ENCODE data around the gene PTPRN.
"Not testable (repeated sequence)": the region's sequence is repeated elsewhere in the genome, so short reads cannot be mapped to it uniquely, and the experiment has no call there.

The PTPRN gene

GRCh38 chr2:219266886-219267285, 42.3 kb downstream of the PTPRN start:
- no peak for DNase-seq

DNA sequence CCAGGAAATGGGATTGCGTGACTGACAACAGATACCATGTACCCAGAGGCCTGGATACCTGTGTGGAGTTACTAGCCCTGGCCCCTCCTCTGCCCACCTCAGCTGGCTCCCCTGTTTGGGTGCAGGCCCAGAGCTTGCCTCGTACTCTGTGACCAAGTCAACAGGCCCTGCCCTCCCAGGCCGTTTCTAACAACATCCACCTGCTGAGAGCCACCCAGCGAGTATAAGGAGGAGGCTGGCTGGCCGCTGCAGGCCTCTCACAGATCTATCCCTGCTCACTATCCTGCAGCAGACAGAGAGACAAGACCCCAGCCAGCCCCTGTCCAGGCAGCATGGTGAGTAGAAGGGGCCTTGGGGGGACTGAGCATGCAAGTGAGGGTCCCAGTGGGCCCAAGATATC, 43.0 kb downstream of the PTPRN start:
- DNase-seq, result no peak

- DNase-seq, result no peak
Measured at GRCh38 chr2:219261024-219261855, 48.0 kb downstream of the PTPRN start.

DNA sequence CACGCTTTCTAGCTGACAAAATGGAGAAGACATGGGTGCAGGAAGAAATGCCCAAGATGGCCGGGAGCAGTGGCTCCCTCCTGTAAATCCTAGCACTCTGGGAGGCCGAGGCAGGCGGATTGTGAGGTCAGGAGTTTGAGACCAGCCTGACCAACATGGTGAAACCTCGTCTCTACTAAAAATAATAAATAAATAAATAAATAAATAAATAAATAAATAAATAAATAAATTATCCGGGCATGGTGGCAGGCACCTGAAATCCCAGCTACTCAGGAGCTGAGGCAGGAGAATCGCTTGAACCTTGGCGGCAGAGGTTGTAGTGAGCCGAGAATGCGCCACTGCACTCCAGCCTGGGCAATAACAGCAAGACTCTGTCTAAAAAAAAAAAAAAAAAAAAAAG, 50.3 kb downstream of the PTPRN start:
- not testable (repeated sequence) for DNase-seq

GRCh38 chr2:219254590-219255201, 54.5 kb downstream of the PTPRN start:
- no peak for DNase-seq

DNA sequence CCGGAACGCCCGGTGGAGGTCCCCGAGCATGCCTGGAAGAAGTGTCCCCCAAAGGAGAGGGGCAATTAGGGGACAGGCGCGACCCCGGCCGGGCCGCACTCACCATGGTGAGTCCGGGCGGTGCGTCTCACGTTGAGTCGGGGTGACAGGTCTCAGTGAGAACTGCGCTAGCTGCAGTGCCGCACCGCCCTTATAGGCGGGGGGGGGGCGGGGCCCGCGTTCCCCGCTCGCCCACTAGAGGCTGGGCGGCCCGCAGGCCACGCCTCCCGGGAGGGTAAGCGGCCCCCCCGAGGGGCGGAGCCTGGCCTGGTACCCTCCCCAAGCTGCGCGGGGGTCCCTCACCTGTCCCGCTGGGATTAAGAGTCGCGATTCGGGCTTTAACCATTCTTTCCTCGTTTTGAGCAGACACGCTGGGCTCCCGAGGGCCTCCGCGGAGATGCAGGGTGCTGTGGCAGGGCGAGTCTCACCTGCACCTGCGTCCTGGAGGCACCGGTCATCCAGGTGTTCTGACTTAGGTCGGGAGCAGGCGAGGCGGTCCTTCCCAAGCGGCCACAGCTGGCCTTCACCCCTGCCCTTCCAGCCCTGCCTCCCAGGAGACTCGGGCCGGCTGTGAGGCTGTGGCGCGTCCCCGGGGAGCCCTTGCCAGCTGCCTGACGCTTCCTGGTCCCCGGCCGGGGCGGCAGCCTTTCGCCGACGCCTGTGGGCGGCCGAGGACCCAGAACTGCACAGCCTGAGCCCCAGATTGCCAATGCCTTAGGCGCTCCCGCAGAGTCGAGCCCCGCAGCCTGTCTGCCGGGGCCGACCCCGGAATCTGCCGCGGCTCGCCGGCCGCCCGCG, 55.2 kb downstream of the PTPRN start, which contains the start of gene TUBA4A:
Gene TUBA4A (minus strand): TSS at position 166 of the 837 bp plus-strand sequence. CDS start 60 bp downstream, at position 106.
- peak; percentile 42 for DNase-seq

DNA sequence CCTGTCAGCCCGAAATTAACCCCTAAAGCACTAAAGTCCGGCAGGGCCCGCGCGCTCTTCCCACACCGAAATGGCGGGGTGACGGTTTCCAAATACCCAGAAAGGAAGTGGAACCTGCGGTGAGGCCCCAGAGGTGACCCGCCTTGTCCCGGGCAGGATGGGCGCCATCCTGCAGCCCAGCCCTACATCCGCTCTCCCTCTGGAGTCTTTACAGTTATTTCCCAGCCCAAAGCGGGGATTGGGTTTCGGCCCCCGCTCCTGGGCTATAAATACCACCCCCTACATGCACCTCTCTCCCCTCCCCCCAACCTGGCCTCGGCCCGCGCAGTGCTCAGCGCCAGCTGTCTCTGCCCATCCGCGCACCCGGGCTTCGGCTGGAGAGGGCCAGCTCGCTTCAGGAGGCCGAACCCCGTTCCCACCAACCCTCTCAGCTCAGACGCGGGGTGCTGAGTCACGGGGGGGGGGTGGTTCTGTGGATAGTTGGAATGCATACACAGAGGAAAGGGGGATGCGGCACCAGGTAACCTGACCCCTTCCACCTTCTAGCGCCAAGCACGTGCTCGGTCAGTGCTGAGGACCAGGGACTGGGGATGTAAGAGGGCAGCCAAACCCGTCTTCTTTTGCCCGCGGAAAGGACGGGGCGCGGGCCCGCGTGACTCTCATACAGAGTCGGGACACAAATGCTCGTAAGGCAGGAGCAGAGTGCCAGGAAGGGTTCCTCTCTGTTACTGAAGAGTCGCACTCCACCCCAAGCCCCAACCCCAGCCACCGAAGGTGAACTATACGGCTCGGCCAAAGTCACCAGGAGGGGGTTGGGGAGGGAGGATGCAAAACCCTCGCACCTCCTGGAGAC, 56.1 kb downstream of the PTPRN start, which contains the start of gene TUBA4B:
Gene TUBA4B (plus strand): TSS at position 344 of the 853 bp plus-strand sequence. CDS start 165 bp downstream, at position 509.
- DNase-seq, result no peak

- no peak for DNase-seq
Measured at GRCh38 chr2:219252570-219252899, 56.7 kb downstream of the PTPRN start.

- DNase-seq, result no peak
Measured at GRCh38 chr2:219252084-219252483, 57.1 kb downstream of the PTPRN start.

DNA sequence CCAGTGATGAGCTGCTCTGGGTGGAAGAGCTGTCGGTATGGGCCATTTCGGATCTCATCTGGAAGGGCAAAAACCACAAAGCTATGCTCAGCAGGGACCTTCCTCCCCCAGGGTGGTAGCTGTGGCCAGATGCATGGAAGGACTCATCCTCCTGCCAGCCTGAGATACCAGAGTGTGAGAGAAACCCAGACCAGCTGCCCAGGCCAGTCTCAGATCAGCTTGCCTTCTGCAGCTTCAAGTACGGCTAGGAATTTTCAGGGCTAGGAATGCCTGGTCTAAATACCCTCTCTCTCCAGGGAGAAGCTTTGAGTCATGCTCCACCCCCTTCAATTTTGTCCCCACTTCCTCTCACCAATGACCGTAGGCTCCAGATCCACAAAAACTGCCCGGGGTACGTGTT, 57.5 kb downstream of the PTPRN start:
- no peak for DNase-seq

DNA sequence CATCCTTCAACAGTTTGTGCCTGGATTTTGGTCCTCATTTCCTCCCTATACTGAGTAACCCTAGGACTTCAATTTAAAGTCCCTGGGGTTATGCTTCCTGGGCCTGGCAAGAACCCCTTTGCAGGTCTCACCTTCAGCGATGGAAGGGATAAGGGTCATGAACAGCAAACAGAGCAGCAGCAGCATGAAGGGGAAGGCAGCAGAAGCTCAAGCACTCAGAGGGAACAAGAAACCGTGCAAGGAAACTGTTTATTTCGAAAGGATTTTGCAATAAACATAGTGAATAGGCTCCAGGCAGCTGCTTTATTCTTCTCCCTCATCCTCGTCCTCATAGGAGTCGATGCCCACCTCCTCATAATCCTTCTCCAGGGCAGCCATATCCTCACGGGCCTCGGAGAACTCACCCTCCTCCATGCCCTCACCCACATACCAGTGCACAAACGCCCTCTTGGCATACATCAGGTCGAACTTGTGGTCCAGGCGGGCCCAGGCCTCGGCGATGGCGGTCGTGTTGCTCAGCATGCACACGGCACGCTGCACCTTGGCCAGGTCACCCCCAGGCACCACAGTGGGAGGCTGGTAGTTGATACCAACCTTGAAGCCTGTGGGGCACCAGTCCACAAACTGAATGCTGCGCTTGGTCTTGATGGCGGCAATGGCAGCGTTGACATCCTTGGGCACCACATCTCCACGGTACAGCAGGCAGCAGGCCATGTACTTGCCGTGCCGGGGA, 59.0 kb downstream of the PTPRN start:
- no peak for DNase-seq

GRCh38 chr2:219249203-219249980, 59.8 kb downstream of the PTPRN start:
- peak; percentile 72 for DNase-seq

DNA sequence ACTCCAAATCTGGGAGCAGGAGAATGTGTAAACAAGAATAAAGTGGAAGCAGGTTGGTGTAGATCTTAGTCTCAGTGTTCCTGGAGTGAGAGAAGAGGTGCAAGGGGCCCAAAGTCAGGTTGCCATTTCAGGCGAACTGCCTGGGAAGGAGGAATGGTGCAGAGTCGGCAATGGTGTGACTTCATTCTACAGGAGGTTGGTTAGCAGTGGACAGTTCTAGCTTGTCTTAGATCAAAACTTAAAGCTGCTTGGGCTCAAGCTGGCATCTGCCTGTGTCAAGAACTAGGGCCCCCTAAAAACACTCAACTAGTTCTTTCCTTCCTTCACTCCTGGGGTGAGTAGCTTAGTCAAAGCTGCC, 60.4 kb downstream of the PTPRN start:
- no peak for DNase-seq

- DNase-seq, result no peak
Measured at GRCh38 chr2:219247678-219248642, 61.2 kb downstream of the PTPRN start.

- no peak for DNase-seq
Measured at GRCh38 chr2:219246559-219246958, 62.6 kb downstream of the PTPRN start.

- DNase-seq, result no peak
Measured at GRCh38 chr2:219245899-219246230, 63.3 kb downstream of the PTPRN start.

- DNase-seq, result peak; percentile 90
Measured at GRCh38 chr2:219245148-219245898, 63.9 kb downstream of the PTPRN start, which contains the start of the genes GLB1L and STK16. Gene GLB1L, minus strand, starts transcription at chr2:219245444. Its CDS starts 1,871 bp downstream, at chr2:219243573. Gene STK16, plus strand, starts transcription at chr2:219245479. Its CDS starts 521 bp downstream, at chr2:219246000.

DNA sequence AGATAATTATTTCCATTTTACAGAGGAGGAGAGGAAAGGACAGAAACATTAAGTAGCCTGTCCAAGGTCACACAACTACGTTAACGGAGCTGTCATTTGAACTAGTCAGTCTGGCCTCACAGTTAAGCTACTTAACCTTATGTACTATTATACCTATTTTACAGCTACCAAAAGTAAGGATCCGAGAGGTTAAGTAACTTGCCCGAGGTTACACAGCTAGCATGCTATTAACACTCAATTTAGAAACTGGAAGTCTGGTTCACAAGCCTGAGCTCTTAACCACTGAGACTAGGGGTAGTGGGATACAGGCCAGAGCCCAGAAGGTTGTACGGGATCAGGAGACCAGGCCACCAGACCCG, 64.4 kb downstream of the PTPRN start:
- no peak for DNase-seq

- DNase-seq, result no peak
Measured at GRCh38 chr2:219243291-219243761, 65.9 kb downstream of the PTPRN start.
